Fibroblast of gingiva (primary cell): ENCODE results near the gene MYH2.

Experiments used
- DNase-seq: peaks from one replicate; pipeline ENCODE4 v3.0.0-alpha.2; 2011; ENCODE audit warnings: low read depth

The MYH2 gene

DNA sequence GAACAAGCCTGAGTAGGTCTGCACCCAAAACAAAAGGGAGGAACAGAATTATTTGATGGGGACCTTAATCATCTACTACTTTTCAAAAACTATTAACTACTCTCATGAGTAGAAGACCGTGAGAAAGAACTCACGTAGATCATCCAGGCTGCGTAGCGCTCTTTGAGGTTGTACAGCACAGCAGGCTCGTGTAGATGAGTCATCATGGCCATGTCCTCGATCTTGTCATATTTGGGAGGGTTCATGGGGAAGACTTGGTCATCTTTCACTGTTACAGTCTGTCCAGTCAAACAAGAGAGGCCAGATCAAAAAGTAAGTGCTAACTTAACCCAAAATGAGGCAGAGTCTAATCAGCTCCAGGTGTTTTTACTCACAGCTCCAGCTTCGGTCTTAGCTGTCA, 33.4 kb downstream of the MYH2 start:
- DNase-seq, result no peak

DNA sequence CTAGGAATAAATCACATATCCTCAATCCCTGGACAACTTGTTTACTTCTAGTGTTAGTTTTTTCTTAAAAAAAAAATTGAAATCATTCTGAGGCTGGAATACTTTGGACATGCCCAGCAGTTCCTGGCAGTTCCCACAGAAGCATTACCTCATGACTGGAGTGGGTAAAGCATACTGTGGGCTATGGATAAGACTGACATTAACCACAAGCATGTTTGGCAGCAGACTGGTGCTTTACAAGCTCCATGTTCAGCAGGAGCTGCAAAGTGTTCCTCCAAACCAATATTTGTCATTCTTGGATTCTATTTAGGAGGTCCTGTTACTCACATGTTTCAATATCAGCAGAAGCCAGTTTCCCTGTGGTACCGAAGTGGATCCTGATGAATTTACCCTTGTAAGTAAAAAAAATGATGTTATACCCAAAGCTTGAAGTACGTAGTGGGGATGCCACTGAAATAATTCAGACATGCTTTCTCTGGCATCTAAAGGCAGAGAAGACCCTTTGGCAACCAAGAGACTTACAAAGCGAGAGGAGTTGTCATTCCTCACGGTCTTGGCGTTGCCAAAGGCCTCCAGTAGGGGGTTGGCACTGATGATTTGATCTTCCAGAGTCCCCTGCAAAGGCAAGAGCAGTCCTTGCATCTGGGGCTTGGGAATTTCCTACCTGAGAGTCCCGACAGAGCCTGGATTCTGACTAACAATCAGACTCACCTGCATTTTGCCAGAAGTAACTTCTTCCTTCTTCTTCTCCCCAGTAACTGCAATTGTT, 36.0 kb downstream of the MYH2 start:
- no peak for DNase-seq

DNA sequence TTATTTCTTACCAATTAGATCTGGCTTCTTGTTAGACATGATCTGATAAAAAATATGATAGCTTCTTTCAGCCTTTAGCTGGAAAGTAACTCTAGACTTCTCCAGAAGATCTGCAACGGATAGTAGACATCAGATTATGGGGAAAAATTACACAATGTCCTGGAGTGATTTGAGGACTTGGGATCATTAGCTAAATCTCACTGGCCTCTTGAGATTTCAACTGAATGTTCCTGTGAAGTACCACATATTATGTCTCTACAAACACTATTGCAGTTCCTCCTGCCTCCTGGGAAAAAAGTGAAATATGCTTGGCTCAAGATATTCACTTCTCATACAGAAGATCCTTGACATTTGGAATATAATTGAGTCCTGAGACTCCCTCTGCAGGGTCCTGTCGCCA, 36.6 kb downstream of the MYH2 start:
- DNase-seq, result no peak

DNA sequence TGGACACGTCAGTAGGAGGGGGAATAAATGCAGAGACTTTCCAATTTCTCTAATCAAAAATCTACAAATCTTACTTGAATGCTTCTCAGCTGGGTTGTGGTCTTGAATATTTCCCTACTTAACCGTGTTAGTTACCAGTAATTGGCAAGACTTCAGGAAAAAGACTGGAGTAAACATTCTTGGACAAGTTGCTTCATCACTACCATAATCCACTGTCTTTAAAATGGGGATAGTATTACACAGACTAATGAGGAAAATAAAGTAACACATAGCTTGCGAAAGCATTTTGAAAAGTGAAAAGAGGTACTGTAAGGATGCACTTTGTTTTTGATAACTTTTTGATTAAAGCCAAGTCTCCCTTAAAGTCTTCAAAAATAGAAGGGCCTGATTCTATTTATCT, 49.5 kb downstream of the MYH2 start:
- DNase-seq, result no peak

DNA sequence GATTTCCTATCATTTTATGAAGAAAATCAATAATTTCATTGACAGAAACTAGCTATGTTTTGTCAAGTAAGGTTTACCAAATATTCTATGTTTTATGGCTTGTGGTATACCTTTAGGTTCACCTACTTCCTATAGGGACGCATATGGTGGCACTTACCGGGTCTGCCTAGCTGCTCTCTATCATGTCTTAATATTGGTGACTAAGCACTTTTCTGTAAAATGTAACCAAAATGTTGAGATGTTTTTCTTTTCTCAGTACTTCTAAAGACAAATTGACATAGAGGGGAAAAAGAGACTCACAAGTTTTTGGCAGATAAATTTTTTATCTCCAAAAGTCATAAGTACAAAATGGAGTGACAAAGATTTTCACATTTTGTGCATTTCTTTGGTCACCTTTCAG, 57.5 kb downstream of the MYH2 start:
- DNase-seq, result no peak

DNA sequence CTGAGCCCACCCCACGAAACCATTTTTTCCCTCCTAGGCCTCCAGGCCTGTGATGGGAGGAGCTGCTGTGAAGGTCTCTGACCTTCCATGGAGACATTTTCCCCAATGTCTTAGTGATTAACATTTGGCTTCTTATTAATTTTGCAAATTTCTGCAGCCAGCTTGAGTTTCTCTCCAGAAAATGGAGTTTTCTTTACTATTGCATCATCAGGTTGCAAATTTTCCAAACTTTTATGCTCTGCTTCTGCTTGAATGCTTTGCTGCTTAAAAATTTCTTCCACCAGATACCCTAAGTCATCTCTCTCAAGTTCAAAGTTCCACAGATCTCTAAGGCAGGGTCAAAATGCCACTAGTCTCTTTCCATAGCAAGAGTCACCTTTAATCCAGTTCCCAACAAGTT, 67.2 kb downstream of the MYH2 start:
- DNase-seq, result no peak

DNA sequence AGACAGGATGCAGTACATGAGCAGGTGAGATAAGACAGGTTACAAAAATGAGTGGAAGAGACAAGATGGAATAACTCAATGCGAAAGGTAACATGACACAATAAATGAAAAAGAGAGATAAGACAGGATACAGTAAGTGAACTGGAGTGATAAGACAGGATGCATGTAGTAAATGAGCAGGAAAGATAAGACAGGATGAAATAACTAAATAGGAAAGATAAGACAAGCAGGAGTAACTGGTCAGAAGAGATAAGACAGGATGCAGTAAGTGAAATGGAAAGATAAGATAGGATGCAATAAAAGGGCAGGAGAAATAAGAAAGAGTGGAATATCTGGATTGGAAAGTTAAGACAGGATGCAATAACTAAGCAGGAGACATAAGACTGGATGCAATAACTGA, 71.8 kb downstream of the MYH2 start:
- no peak for DNase-seq

DNA sequence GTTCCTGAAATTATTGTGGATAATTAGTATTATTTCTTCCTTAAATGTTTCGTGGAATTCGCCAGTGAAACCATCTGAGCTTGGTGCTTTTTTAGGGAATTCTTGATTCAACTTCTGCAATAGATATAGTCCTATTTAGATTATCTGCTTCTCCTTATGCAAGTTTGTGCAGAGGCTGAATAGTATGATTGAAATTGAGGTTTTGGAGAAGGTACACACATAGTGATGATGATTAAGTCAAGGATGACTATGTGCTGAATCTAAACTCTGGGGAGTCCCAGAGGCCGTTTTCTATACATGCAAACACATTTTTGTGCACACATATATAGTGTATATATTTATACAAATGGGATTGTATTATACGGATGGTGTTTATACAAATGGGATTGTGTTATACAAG, 74.9 kb downstream of the MYH2 start:
- no peak for DNase-seq

DNA sequence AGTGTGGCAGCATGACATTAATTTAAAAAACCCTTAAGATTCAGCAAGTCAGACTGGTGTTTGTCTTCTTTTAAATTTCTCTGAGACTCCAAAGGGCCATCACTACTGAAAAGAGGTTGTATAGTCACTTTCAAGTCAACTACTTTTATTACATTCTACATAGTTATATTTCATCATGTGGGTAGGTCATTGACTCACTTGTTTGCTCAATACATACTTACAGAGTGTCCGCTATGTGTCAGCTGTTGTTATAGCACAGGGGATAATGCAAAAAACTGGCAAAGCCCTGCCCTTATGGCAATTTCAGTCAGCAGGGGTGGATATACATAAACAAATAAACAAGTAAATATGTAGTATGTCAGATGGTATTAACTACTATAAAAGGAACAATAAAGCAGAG, 77.6 kb downstream of the MYH2 start:
- DNase-seq, result no peak
